ENCODE data around the gene KLK4.

GRCh38 chr19:50877338-50877737 lies 33.9 kb downstream of the KLK4 start:
- TF ChIP-seq, protein P1, sequence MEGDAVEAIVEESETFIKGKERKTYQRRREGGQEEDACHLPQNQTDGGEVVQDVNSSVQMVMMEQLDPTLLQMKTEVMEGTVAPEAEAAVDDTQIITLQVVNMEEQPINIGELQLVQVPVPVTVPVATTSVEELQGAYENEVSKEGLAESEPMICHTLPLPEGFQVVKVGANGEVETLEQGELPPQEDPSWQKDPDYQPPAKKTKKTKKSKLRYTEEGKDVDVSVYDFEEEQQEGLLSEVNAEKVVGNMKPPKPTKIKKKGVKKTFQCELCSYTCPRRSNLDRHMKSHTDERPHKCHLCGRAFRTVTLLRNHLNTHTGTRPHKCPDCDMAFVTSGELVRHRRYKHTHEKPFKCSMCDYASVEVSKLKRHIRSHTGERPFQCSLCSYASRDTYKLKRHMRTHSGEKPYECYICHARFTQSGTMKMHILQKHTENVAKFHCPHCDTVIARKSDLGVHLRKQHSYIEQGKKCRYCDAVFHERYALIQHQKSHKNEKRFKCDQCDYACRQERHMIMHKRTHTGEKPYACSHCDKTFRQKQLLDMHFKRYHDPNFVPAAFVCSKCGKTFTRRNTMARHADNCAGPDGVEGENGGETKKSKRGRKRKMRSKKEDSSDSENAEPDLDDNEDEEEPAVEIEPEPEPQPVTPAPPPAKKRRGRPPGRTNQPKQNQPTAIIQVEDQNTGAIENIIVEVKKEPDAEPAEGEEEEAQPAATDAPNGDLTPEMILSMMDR (conservative IDR thresholded peaks at IDR 0.05) = no peak
- TF ChIP-seq ZFX (IDR thresholded peaks at IDR 0.05) = no peak

Data from C4-2B (cell line).